GM12878 (cell line): ENCODE data around the gene AADACL2. TPM values are rescaled to one million over a fixed set of nuclear protein-coding genes. Genes with fewer than 3 reads are reported as not detected.
"Not testable (repeated sequence)": the region's sequence is repeated elsewhere in the genome, so short reads cannot be mapped to it uniquely, and the experiment has no call there.

Experiments used
- ATAC-seq: fragments of 200-7000 bp; cut with Tn5 transposase; 3 replicates; pipeline ENCODE4 v1.9.1; 2020; ENCODE audit warnings: mild to moderate bottlenecking, moderate library complexity
- BruUV-seq: library from RNA; stranded (reverse); fragments of 400-500 nt; replicated peaks from 2 replicates; lab custom pipeline; 2021; lab: Mats Ljungman, UMichigan
- CTCF ChIA-PET: fragments of 300-600 bp; sonication (Branson Sonifier 250); formaldehyde crosslinking; extraction: SDS; loops from one replicate; lab custom pipeline; 2021; ENCODE audit warnings: inconsistent platforms; lab: Yijun Ruan, JAX
- POLR2A ChIA-PET: fragments of 350-600 bp; formaldehyde crosslinking; extraction: SDS; loops from one replicate; lab custom pipeline; 2021; ENCODE audit warnings: inconsistent platforms; lab: Charles Lee
- RAD21 ChIA-PET: fragments of 300-600 bp; sonication (Branson Sonifier 250); formaldehyde crosslinking; loops from one replicate; lab custom pipeline; 2023; ENCODE audit warnings: antibody characterized with exemption; ENCODE audit not compliant: unreplicated experiment; lab: Charles Lee
- SMC1A ChIA-PET: fragments of 300-600 bp; sonication (Branson Sonifier 250); formaldehyde crosslinking; loops from one replicate; lab custom pipeline; 2023; ENCODE audit not compliant: unreplicated experiment, uncharacterized antibody; lab: Charles Lee
- DNase-seq: peaks from one replicate; pipeline ENCODE4 v3.0.0-alpha.2; 2011; ENCODE audit warnings: low read depth, low spot score
- FAIRE-seq: peaks from 3 replicates; lab custom pipeline; 2011; peaks lifted over from hg19 to GRCh38; lab: Jason Lieb, UNC
- H2AFZ ChIP-seq: 2 replicates; pipeline ENCODE4 v1.6.0; 2011; ENCODE audit warnings: low read depth, low read length, control low read depth; ENCODE audit not compliant: control insufficient read depth
- H3K27ac ChIP-seq: 2 replicates; pipeline ENCODE4 v1.5.1; 2011; ENCODE audit warnings: control low read depth; ENCODE audit not compliant: control insufficient read depth, insufficient read depth
- H3K27me3 ChIP-seq, 2 experiments: replicated peaks in 1 of 2; 2 replicates each; pipeline versions ENCODE4 v1.6.0 to v1.6.1; 2011; ENCODE audit warnings: low read length in 1 of 2; ENCODE audit not compliant: control insufficient read depth in 2 of 2, insufficient read depth in 2 of 2
- H3K36me3 ChIP-seq, 2 experiments: 2 replicates each; pipeline ENCODE4 v1.5.1; 2011; ENCODE audit warnings: low read length in 1 of 2; ENCODE audit not compliant: control insufficient read depth in 2 of 2, insufficient read depth in 2 of 2
- H3K4me1 ChIP-seq: 2 replicates; pipeline ENCODE4 v1.6.1; 2011; ENCODE audit warnings: mild to moderate bottlenecking, low read length, moderate library complexity, mixed read lengths; ENCODE audit not compliant: control insufficient read depth, insufficient read depth
- H3K4me2 ChIP-seq: 2 replicates; pipeline ENCODE4 v1.6.0; 2011; ENCODE audit warnings: control low read depth; ENCODE audit not compliant: control insufficient read depth, insufficient read depth
- H3K4me3 ChIP-seq: fragments of 200-600 bp; sonication (generic); 2 replicates; pipeline ENCODE4 v1.5.1; 2016
- H3K79me2 ChIP-seq: 2 replicates; pipeline ENCODE4 v1.6.0; 2011; ENCODE audit warnings: low read length; ENCODE audit not compliant: control insufficient read depth, insufficient read depth
- H3K9ac ChIP-seq: 2 replicates; pipeline ENCODE4 v1.8.0; 2011; ENCODE audit warnings: low read length, control low read depth, mixed read lengths; ENCODE audit not compliant: control insufficient read depth, insufficient read depth
- H3K9me3 ChIP-seq: replicated peaks from 3 replicates; pipeline ENCODE4 v1.5.1; 2011; ENCODE audit warnings: mild to moderate bottlenecking, low read length; ENCODE audit not compliant: control insufficient read depth, insufficient read depth
- H4K20me1 ChIP-seq: 2 replicates; pipeline ENCODE4 v1.6.0; 2011; ENCODE audit not compliant: control insufficient read depth, insufficient read depth
- CBFB ChIP-seq: IDR thresholded peaks from 2 replicates; pipeline ENCODE4 v1.6.1; 2016; ENCODE audit warnings: antibody characterized with exemption, low read depth
- NFYB ChIP-seq: IDR thresholded peaks from 2 replicates; pipeline ENCODE4 v1.6.1; 2011; ENCODE audit warnings: low read depth, mild to moderate bottlenecking, low read length, improper control_type of control experiment, moderate library complexity; ENCODE audit not compliant: insufficient read depth
- NR2F1 ChIP-seq: fragments of 450-650 bp; conservative IDR thresholded peaks from 2 replicates; pipeline ENCODE4 v1.6.1; 2017; ENCODE audit warnings: mild to moderate bottlenecking
- PAX8 ChIP-seq: fragments of 450-650 bp; IDR thresholded peaks from 2 replicates; pipeline ENCODE4 v1.6.1; 2017; ENCODE audit warnings: mild to moderate bottlenecking, moderate library complexity
- POLR2AphosphoS5 ChIP-seq: IDR thresholded peaks from 2 replicates; pipeline ENCODE4 v1.6.1; 2011; ENCODE audit warnings: mild to moderate bottlenecking, low read length, inconsistent platforms
- RAD21 ChIP-seq: IDR thresholded peaks from 2 replicates; pipeline ENCODE4 v1.6.1; 2011; ENCODE audit warnings: mild to moderate bottlenecking, low read depth, low read length, moderate library complexity; ENCODE audit not compliant: insufficient read depth
- RB1 ChIP-seq: fragments of 450-650 bp; formaldehyde crosslinking; IDR thresholded peaks from 2 replicates; pipeline ENCODE4 v1.6.1; 2017; ENCODE audit warnings: mild to moderate bottlenecking, borderline replicate concordance
- RELB ChIP-seq: fragments of 450-650 bp; IDR thresholded peaks from 2 replicates; pipeline ENCODE4 v1.6.1; 2017; ENCODE audit warnings: low read depth, mild to moderate bottlenecking, moderate library complexity
- SIX5 ChIP-seq: IDR thresholded peaks from 2 replicates; pipeline ENCODE4 v1.6.1; 2011; ENCODE audit warnings: mild to moderate bottlenecking, low read depth, low read length, moderate library complexity; ENCODE audit not compliant: severe bottlenecking
- TCF12 ChIP-seq: IDR thresholded peaks from 2 replicates; pipeline ENCODE4 v1.6.1; 2011; ENCODE audit warnings: low read depth, mild to moderate bottlenecking, low read length
- TCF7 ChIP-seq: IDR thresholded peaks from 2 replicates; pipeline ENCODE4 v1.6.1; 2014; ENCODE audit warnings: antibody characterized with exemption, borderline replicate concordance
- ZZZ3 ChIP-seq: IDR thresholded peaks from 2 replicates; pipeline ENCODE4 v1.6.1; 2011; ENCODE audit warnings: low read depth; ENCODE audit not compliant: control insufficient read depth, insufficient read length
- WGBS: methylation state at CpG from one replicate; pipeline ENCODE4 v1.1.6; 2016; ENCODE audit warnings: low lambda C conversion rate; ENCODE audit not compliant: insufficient replicate concordance, insufficient coverage; ENCODE audit errors: missing lambda C conversion rate; 5-methylcytosine and 5-hydroxymethylcytosine counted together
- in situ Hi-C: fragments of 300-500 bp; cut with MboI; formaldehyde crosslinking; loops from 9 replicates; pipeline ENCODE4 v1.14.3; 2018; ENCODE audit warnings: mixed read lengths
- intact Hi-C: fragments of 100-400 bp; cut with micrococcal nuclease; formaldehyde crosslinking; loops from one replicate; pipeline ENCODE4 v1.14.2; 2022; ENCODE audit not compliant: unreplicated experiment
- polyA plus RNA-seq, 11 experiments: library from polyadenylated mRNA; depleted of rRNA in 4 of 11; unstranded in 6 of 11; stranded (reverse) in 5 of 11; fragments of >200 nt; fragmentation: Nextera tagmentation in 4 of 11; fragmentation: Illumina TruSeq in 1 of 11; extraction: Ambion mirVana in 4 of 11; extraction: Trizol in 1 of 11; gene quantifications; 1 replicate in 1 of 11; 2 replicates in 10 of 11; pipeline versions ENCODE4 v1.2.1 to v1.2.3, GENCODE V29; 2011 to 2016; ENCODE audit warnings: inconsistent platforms in 2 of 11, missing spikeins in 2 of 11, low read depth in 1 of 11
- total RNA-seq, 4 experiments: library from RNA; depleted of rRNA in 3 of 4; stranded (reverse); fragments of >200 nt in 3 of 4; fragmentation: Illumina TruSeq in 1 of 4; extraction: Trizol in 1 of 4; gene quantifications; 2 replicates each; pipeline versions ENCODE4 v1.2.1 to v1.2.3, GENCODE V29; 2013 to 2021

AADACL2 gene
- total and polyA plus RNA-seq, 10 of the 15 experiments (the other 5 are each of a cell fraction or from before 2014, with no cell fraction given), result not detected

GRCh38 chr3:151753846-151754245, 20.1 kb downstream of the AADACL2 start:
- ATAC-seq, result no peak
- FAIRE-seq, result no peak

GRCh38 chr3:151761581-151761980, 27.9 kb downstream of the AADACL2 start:
- CTCF ChIA-PET, result interaction anchor here (0.7 kb wide), 1 partner anchor 1332 kb away, joined by 3 read pairs; no protein-coding TSS in a partner anchor

More at GRCh38 chr3:151753846-151754245, 20.1 kb downstream of the AADACL2 start:
- TF ChIP-seq TCF7, result no peak
- no peak for TF ChIP-seq RB1
- no peak for TF ChIP-seq NFYB
- no peak for TF ChIP-seq PAX8
- TF ChIP-seq ZZZ3, result no peak
- TF ChIP-seq RELB, result no peak
- no peak for TF ChIP-seq POLR2AphosphoS5
- Histone ChIP-seq H3K79me2 (no peaks in the 10 kb centered on the region), H3K4me3 (no peak overlapping the region), H3K27ac (no peak overlapping the region), H3K27me3 (no peaks in the 10 kb centered on the region), H4K20me1 (no peaks in the 10 kb centered on the region), H2AFZ (no peak overlapping the region), H3K9me3 (no peaks in the 10 kb centered on the region), H3K4me1 (no peaks in the 10 kb centered on the region), H3K36me3 (no peaks in the 10 kb centered on the region), H3K4me2 (no peak overlapping the region), H3K9ac (no peak overlapping the region)
- CTCF ChIA-PET, result no interaction called here
- SMC1A ChIA-PET, result interaction anchor here (1.4 kb wide), 1 partner anchor 10 kb away, joined by 3 read pairs; no protein-coding TSS in a partner anchor
- RAD21 ChIA-PET, result no interaction called here
- intact Hi-C loops, result no loop called here
- BruUV-seq, result no TSS peak
- in situ Hi-C loops, result no loop called here
- DNase-seq, result no peak
- POLR2A ChIA-PET, result no interaction called here
- WGBS, result 46% methylated on average over 4 of the region's 4 CpGs

GRCh38 chr3:151764699-151765098, 31.0 kb downstream of the AADACL2 start:
- intact Hi-C loops, ATAC-seq, POLR2A ChIA-PET, CTCF ChIA-PET, H4K20me1 ChIP-seq, H2AFZ ChIP-seq, DNase-seq, H3K4me3 ChIP-seq, FAIRE-seq, H3K27ac ChIP-seq, H3K79me2 ChIP-seq, H3K4me1 ChIP-seq, in situ Hi-C loops, SMC1A ChIA-PET, BruUV-seq, H3K4me2 ChIP-seq, H3K36me3 ChIP-seq, H3K9me3 ChIP-seq, H3K9ac ChIP-seq, RAD21 ChIA-PET, H3K27me3 ChIP-seq: not testable (repeated sequence)
- 0% methylated on average over 1 of the region's 1 CpG for WGBS

More at GRCh38 chr3:151761581-151761980, 27.9 kb downstream of the AADACL2 start:
- no peaks in the 10 kb centered on the region for H3K4me1 ChIP-seq
- BruUV-seq, result no TSS peak
- no peaks in the 10 kb centered on the region for H3K27me3 ChIP-seq
- no peaks in the 10 kb centered on the region for H3K36me3 ChIP-seq
- no peak overlapping the region for H3K4me2 ChIP-seq
- H4K20me1 ChIP-seq, result no peaks in the 10 kb centered on the region
- no peaks in the 10 kb centered on the region for H3K79me2 ChIP-seq
- intact Hi-C loops (no loop called here), in situ Hi-C loops (no loop called here)
- RAD21 ChIA-PET, result no interaction called here
- ATAC-seq (no peak), FAIRE-seq (no peak), DNase-seq (no peak)
- no peak overlapping the region for H3K27ac ChIP-seq
- SMC1A ChIA-PET, result no interaction called here
- H3K9ac ChIP-seq, result no peak overlapping the region
- H2AFZ ChIP-seq, result no peak overlapping the region
- TF ChIP-seq TCF12 (no peak), SIX5 (no peak), NR2F1 (no peak), RB1 (no peak), CBFB (no peak), RAD21 (no peak)
- TF ChIP-seq, all 136 proteins: peak for 0
- POLR2A ChIA-PET, result no interaction called here
- 35% methylated on average over 1 of the region's 1 CpG for WGBS
- no peak overlapping the region for H3K4me3 ChIP-seq
- no peaks in the 10 kb centered on the region for H3K9me3 ChIP-seq
